ENCODE data around the gene CHD2.

CHD2 gene

DNA sequence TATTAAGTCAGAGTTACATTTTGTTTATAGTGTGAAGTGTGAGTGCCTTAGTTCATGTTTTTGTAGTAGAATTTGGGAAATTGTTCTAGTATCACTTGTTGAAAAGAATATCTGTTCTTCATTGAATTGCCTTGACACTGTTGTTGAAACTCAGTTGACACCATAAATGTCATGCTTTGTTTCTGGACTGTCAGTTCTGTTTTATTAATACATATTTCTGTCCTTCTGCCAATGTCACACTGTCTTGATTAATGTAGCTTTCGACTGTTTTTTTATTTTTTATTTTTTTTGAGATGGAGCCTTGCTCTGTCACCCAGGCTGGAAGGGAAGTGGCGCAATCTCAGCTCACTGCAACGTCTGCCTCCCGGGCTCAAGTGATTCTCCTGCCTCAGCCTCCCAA lies 59.1 kb downstream of the CHD2 start:
- no peak for DNase-seq

DNA sequence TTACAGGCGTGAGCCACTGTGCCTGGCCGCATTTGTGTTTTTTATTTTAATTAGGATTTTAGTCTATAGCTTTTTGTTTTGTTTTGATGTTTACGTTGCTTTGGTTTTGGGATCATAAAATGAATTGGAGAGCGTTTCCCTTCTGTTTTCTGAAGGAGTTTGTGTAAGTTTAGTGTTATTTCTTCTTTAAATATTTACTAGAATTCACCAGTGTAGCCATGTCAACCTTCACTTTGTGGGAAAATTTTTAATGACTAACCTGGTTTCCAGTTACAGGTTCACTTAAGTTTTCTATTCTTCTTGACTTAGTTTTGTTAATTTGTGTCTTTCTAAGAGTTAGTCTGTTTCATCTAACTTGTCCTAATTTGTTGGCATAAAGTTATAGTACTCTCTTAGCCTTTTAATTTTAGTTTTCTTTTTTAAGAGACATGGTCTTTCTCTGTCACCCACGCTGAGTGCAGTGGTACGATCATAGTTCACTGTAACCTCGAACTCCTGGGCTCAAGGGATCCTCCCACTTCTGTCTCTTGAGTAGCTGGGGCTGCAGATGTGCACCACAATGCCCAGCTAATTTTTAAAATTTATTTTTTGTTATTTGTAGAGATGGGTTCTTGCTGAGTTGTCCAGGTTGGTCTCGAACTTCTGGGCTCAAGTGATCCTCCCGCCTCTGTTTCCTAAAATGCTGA lies 61.0 kb downstream of the CHD2 start:
- DNase-seq: no peak

DNA sequence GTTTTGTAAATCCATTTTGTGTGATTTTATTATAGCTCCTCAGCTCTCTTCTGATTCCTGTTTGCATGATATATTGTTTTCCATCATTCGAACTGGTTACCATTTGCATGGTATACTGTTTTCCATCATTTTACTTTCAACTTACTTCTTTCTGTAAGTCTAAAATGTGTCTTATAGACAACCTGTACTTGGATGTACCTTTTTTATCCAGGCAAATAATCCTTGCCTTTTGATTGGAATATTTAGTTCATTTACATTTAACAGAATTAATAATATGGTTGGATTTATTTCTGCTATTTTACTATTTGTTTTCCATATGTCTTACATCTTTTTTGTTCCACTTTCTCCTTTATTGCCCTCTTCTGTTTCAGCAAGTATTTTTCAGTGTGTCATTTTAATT lies 62.8 kb downstream of the CHD2 start:
- no peak for DNase-seq

DNA sequence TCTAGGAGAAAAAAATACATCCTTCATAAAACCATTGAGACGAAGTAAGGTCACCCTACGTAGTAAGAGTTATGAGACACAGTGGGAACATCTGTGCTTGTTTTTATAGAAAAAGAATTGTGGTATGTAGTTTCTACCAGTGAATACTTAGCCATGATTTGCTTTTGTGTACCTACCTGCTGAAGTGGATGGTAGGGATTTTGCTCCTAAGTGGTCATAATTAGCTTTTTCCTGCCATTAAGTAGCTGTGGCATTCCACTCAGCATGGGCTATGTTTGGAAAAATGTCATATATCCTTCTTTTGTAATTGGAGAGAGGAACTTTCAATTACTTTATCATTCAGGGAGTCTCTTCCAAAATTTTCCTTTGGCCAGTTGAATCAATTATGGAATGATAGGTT lies 63.7 kb downstream of the CHD2 start:
- DNase-seq: no peak

DNA sequence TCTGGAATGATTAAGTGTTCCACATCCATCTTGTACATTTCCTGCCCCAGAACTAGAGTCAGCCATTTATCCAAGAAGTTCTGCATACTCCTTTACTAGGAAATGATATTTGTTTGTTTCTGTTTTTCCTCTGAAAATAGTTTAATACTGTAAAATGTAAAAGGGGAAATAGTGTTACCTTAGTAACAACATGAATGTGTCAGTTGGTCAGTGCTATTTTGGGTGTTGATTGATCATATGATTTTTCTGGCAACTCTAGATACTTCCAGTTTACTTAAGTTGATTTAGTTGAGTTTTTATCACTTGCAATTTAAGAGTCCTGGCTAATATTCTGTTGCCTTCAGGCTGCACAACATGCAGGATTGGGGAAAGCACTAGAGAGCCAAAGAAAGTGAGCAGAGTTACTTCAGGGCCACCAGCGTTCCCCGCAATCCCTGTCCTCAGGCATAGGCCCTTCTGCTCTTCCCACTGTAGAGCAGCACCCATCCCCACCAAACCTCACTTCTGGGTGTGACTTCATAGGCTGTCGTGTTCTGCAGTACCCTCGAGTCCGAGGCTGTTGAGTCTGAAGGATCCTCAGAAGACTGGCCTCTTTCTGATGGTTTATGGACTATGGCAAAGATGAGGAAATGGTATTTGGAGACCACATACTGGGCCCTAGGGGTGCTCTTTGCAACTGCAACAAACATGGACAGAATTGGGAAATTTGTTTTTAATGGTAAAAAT lies 69.0 kb downstream of the CHD2 start:
- DNase-seq: no peak

DNA sequence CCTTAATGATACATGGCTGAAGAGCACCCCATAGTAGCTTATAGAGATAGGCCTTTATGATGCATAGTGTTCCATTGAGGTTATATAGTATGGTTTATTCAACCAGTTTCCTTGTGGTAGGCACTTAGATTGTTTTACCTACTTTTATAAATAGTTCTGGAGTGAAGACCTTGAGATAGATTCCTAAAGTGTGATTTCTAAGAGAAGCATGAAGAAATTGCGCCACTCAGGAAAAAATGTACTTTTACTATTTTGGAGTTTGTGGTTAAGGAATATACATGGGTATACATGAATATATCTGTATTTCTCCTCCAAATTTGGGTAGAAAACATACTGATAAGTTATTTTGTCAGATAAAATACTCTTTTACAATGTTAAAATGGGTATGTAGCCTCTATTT lies 70.5 kb downstream of the CHD2 start:
- no peak for DNase-seq

DNA sequence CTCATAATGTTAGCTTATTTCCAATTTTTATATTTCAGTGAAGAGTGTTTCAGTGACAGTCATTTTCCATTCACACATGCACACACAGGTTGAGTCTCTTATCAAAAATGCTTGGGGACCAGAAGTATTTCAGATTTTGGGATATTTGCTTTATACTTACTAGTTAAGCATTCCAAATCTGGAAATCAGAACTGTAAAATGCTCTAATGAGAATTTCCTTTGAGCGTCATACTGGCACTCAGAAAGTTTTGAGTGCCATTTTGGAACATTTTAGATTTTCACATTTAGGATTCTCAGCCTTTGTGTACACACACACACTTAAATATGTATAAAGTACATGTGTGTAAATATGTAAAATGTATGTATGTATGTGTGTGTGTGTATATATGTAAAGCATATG lies 71.0 kb downstream of the CHD2 start:
- DNase-seq: no peak

DNA sequence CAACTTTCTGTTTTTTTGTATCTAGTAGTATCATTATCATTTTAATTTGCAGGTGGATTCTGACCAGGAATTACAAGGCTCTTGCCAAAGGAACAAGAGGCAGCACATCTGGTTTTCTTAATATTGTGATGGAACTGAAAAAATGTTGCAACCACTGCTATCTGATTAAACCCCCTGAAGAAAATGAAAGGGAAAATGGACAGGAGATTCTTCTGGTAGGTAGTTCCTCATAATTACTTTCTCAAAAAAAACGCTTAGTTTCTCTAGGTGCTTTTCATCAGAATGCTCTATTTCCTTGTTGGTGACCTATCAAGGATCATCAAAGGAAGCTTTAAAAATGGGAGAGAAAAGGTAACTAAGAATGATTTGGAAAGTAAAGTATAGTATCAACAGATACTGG lies 71.6 kb downstream of the CHD2 start:
- no peak for DNase-seq

DNA sequence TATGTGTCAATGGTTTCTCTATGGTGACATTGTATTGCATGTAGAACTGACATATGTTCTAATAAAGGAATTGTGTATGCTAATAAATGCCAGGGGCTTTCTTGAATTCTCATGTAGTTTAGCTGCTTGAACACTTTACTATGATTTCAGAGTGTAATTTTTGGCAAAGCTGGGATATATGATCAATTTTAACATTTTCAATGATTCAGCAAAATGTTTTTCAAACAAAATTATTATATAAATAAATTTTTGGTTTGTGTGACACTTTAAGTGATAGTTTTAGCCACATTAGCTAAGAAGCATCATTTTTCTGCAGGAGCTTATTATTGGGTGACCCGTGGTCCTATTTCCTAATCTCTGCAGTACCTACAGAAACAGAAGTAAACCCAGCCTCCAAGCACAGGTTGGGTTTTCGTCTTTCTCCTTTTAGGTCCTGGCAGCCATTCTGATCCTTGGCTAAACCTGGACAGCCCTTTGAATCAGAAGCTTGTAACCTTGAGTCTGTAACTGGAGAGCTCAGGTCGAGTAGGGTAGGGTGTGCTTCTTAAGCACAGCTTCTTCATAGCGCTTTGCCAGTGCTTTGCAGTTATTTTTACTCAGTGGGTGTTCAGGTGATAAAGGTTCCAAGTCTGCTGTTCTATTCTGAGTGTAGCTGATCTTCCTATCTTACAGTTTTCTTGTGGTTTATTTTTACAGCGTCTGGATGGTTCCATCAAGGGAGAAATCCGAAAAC lies 74.2 kb downstream of the CHD2 start:
- DNase-seq: no peak

DNA sequence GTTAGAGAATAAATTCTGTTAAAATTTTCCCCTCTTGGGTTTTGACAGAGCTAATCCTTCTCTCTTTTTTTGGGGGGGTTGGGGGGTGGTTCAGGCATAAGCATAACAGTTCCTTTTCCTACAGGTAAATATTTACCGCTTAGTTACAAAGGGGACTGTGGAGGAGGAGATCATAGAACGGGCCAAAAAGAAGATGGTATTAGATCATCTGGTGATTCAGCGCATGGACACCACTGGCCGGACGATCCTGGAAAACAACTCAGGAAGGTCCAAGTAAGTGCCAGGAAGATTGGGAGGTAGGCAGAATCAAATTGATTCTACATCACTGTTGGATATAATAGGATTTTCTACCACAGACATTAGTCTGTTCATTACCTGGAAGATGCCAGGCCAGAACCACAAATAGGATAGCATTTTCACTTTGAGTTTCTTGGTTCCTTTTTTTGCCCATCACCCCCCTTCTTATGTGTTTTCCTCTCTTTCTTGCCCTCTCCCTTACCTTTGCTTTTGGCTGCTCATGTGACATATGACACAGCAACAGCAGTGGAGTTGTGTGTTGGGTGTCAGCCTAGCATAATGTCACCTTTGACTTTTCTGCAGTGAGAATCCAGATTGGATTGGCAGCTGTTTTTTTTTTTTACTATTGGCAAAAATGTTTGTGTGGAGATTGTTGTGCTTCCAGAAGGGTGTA lies 79.0 kb downstream of the CHD2 start:
- no peak for DNase-seq

DNA sequence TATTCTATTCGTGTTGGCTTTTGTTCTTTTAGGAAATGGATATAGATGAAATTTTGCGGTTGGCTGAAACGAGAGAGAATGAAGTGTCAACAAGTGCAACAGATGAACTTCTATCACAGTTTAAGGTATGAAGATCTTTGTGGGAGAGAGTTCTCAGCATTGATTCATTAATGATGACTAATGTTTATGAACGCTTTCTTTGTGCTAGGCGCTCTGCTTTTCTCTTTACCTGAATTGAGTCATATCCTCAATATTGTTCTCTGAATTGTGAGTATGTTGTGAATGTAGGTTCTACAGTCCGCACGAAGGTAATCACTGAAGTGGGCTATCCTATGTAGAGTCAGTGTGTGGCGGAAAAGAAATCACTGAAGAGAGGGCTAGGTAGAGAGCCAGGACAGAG lies 81.2 kb downstream of the CHD2 start:
- DNase-seq: no peak

DNA sequence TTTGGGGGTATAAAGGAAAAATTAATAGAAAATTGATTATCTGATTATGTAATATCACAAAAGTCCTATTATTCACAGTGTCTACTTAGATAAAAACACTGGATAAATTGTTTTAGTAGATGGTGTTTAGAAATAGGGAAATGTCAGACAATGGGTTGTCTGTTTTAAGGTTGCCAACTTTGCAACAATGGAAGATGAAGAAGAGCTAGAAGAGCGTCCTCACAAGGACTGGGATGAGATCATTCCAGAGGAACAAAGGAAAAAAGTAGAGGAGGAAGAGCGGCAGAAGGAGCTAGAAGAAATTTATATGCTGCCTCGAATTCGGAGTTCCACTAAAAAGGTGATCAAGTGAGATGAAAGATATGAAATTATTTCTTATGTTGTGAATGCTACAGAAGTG lies 84.0 kb downstream of the CHD2 start:
- no peak for DNase-seq

DNA sequence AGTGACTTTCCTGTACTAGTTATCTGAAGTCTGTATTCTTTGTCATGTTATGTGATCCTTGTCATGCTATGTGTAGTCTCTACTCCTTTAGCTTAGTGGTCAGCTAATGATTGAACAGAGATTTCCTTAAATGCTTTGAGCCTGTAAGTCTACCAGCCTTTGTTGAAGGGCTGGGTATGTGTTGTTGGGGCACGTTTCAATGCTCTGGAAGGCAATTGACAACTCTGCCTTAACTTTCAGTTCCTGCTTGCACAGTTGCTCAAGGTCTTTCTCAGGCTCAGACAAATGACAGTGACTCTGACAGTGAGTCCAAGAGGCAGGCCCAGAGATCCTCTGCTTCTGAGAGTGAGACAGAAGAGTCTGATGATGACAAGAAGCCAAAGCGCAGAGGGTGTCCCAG lies 89.3 kb downstream of the CHD2 start:
- DNase-seq: no peak

DNA sequence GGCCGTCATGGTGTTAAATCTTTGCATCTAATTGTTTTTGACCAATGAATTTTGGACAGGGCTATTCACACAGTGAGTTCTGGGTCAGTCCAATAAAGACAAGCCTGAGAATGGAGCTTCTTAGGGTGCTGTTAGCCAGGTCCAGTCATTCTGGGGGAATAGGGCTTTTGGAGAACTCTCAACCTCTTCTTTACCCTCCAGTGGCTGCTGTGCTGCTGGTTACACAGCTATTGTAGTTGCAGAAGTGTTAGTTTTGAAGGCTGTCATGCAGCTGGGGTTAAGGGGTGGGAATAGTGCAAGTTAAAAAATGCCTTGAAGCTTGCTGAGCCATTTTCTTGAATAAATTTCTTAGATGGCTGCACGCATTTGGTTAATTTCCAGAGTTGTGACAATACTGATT lies 89.9 kb downstream of the CHD2 start:
- DNase-seq: no peak

DNA sequence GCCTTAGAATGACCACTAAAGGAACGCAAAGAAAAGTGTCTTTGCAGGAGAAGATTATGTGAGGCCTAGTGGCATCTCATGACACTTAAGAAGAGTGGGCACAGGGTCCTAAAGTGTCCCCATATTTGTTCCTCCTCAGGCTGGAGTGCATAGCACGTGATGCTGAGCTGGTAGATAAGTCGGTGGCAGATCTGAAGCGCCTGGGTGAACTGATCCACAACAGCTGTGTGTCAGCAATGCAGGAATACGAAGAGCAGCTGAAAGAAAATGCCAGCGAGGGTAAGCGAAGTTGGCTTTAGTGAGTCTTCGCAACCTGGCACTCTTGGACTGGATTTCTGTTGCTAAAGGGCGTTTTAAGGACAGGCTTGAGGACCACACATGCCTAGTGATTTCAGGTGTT lies 92.6 kb downstream of the CHD2 start:
- no peak for DNase-seq

DNA sequence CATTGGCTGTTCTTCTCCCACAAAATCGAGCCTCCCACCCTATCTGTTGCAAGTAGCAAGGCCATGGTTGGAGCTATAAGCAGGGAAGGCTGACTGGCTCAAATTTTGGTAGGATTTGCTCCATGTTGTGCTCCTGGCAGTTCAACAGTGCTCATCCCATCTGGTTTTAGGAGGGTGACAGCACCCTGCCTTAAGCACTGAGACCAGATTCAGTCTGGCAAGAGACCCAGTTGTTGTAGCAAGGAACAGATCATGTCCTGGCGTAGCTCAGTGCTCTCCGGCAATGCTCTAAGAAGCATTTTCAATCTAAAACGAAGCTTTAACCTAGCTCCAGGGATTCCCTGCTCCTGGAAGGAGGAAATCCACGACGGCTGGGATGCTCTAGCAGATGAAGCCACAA lies 97.7 kb downstream of the CHD2 start:
- no peak for DNase-seq

DNA sequence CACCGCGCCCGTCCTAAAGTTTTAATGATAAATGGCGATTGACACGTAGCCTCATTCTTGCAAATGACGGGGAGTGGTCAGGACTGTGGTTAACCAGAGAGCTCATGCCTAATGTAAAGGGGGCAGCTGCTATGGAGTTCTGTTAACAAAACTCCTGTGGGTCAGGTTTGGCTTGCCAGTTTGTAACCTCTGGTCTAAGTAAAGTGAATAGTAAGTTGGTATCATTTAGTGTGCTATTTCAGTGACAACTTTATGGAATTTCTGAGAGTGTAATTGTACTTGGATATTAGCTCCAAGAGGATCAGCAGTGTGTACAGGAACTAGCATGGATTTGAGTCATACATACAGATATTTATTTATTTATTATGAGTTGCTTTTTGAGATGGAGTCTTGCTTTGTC lies 101.0 kb downstream of the CHD2 start:
- no peak for DNase-seq

DNA sequence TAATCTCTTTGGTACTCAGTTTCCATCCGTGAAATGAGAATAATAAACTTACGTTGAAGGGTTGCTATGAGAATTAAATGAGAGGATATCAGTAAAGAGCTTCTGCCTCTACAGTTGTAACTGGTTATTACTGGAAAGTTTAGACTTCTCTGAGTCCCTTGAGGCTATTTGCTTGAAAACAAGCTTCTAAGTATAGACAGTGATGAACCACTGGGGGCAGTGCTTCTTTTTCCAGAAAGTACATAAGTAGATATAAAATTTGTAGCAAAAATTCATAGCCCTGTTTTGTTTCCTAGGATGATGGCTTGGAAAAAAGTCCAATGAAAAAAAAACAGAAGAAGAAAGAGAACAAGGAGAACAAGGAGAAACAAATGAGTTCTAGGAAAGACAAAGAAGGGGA lies 101.8 kb downstream of the CHD2 start:
- no peak for DNase-seq

DNA sequence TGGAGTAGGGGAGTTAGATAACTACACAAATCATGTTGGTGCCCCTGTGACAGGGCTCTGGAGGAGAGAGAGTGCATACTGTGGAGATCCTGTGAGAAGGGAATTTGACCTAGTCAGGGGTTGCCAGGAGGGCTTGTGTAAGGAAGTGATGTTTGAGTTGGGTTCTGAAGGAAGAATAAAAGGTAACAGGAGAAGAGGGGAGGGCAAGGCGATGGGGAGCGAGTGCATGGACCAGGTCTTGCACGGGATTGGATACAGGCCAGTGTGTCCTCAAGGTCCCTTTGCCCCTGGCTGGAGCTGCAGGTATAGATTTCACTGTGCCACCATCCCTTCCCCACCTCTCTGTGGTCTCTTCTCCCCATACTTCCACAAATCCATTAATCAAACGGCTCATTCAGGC lies 105.0 kb downstream of the CHD2 start:
- DNase-seq: no peak

DNA sequence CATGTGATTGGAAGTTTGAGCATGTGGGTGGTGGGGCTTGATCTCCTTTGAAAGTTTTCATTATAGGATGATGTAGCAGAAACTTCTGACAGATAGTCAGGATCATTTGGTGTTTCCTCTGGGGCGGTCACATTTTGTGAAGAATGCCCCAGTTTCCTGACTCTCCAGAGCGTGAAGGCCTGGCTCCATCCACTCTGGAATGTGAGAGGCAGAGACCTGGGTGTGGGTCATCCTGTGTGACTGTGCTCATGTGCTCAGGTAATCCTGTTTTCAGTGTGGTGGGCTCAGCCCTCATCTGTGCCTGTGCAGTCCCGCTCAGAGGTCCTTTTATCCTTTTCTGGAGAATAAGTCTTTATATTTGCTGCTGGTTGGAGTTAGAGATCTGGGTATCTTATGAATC lies 107.9 kb downstream of the CHD2 start:
- DNase-seq: no peak

DNA sequence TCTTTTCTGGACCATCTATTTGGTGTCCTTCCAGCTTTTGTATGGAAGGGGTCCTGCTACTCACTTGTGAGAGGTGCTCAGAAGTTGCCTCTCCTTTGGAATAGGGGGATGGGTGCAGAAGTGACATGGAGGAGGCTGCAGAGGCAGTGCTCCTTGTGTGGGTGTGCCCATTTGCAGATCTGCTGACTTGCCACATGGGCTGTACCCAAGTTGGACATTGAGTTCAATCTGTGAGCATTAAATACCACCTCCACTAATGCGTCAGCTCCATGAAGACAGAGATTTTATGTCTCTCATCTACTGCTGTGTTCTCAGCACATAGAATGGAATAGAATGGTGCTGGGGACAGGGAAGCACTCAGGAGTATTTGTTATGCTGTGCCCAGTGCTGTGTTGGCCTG lies 112.7 kb downstream of the CHD2 start:
- no peak for DNase-seq

DNA sequence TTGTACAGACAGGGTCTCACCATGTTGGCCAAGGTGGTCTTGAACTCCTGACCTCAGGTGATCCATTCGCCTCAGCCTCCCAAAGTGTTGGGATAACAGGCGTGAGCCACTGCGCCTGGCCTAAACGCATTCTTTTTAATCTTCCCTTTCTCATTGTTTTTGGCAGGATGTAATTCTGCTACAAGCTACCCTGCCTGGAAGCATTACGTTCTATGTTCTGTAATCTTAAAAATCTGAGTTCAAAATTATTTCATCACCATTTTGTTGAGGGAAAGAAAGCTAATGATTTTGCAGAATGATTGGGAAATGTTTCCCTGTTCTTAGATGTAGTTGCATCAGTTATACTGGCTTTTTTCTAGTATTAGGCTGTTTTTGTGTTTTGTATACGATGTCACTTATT lies 117.4 kb downstream of the CHD2 start:
- no peak for DNase-seq

DNA sequence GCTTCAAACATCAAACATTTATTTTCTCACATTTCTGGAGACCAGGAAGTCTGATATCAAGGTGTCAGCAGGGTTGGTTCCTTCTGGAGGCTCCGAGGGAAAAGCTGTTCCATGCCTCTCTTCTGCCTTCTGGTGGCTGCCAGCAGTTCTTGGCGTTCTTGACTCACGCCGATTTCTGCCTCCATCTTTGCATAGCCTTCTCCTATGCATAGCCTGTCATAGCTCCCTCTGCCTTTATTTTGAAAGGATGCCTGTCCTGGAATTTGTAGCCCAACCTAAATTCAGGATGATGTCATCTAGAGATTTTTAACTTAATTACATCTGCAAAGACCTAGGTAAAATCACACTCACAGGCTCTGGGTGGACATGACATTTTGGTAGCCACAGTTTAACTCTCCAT lies 118.5 kb downstream of the CHD2 start:
- DNase-seq: no peak

Data from right kidney (tissue), 1 donor.